WERI-Rb-1 (cell line): ENCODE data around the gene CNOT3.

Experiments
- DNase-seq: peaks from one replicate; pipeline ENCODE4 v3.0.0-alpha.2; 2020
- H3K27ac ChIP-seq: fragments of 250-450 bp; sonication (Bioruptor Pico); 2 replicates; pipeline ENCODE4 v1.5.1; 2020; ENCODE audit warnings: mild to moderate bottlenecking, moderate library complexity
- H3K27me3 ChIP-seq: fragments of 250-450 bp; sonication (Bioruptor Pico); 2 replicates; pipeline ENCODE4 v1.5.1; 2021; ENCODE audit warnings: mild to moderate bottlenecking, low read depth, moderate library complexity; ENCODE audit not compliant: insufficient read depth, severe bottlenecking
- H3K36me3 ChIP-seq: fragments of 250-450 bp; sonication (Bioruptor Pico); 2 replicates; pipeline ENCODE4 v1.5.1; 2020; ENCODE audit warnings: mild to moderate bottlenecking, moderate library complexity
- H3K4me3 ChIP-seq: 2 replicates; pipeline ENCODE4 v1.5.1; 2011; ENCODE audit warnings: low read depth, mild to moderate bottlenecking, control low read depth, low read length
- H3K9me3 ChIP-seq: fragments of 250-450 bp; sonication (Bioruptor Pico); 2 replicates; pipeline ENCODE4 v1.5.1; 2021; ENCODE audit warnings: mild to moderate bottlenecking, moderate library complexity; ENCODE audit not compliant: severe bottlenecking
- CTCF ChIP-seq: IDR thresholded peaks from 2 replicates; pipeline ENCODE4 v1.5.1; 2011; ENCODE audit warnings: low read depth, mild to moderate bottlenecking, control low read depth, inconsistent platforms, low read length

The CNOT3 gene

GRCh38 chr19:54160182-54160811 is 22.7 kb downstream of the CNOT3 start:
- H3K36me3 ChIP-seq: peaks cover 30% of the 10 kb centered on the region
- DNase-seq: no peak
- H3K27ac ChIP-seq: peak overlapping the region; percentile 87

GRCh38 chr19:54160854-54161253 is 23.3 kb downstream of the CNOT3 start:
- peak overlapping the region; percentile 87 for H3K27ac ChIP-seq
- DNase-seq: no peak
- no peak for TF ChIP-seq CTCF

More at GRCh38 chr19:54160182-54160811, 22.7 kb downstream of the CNOT3 start:
- H3K27me3 ChIP-seq: no peaks in the 10 kb centered on the region
- no peaks in the 10 kb centered on the region for H3K9me3 ChIP-seq
- peak overlapping the region; percentile 83 for H3K4me3 ChIP-seq
- no peak for TF ChIP-seq CTCF

GRCh38 chr19:54162241-54162805 is 24.8 kb downstream of the CNOT3 start:
- TF ChIP-seq CTCF: no peak
- peaks cover 10% of the 10 kb centered on the region for H3K36me3 ChIP-seq
- no peak for DNase-seq
- no peak overlapping the region for H3K27ac ChIP-seq
- no peaks in the 10 kb centered on the region for H3K9me3 ChIP-seq
- no peak overlapping the region for H3K4me3 ChIP-seq
- no peaks in the 10 kb centered on the region for H3K27me3 ChIP-seq

More at GRCh38 chr19:54160854-54161253, 23.3 kb downstream of the CNOT3 start:
- peaks cover 25% of the 10 kb centered on the region for H3K36me3 ChIP-seq
- H3K27me3 ChIP-seq: no peaks in the 10 kb centered on the region
- H3K9me3 ChIP-seq: no peaks in the 10 kb centered on the region
- H3K4me3 ChIP-seq: peak overlapping the region; percentile 83

- H3K36me3 ChIP-seq: peaks cover 5% of the 10 kb centered on the region
- TF ChIP-seq CTCF: no peak
- no peaks in the 10 kb centered on the region for H3K9me3 ChIP-seq
- no peak overlapping the region for H3K4me3 ChIP-seq
- no peaks in the 10 kb centered on the region for H3K27me3 ChIP-seq
- no peak for DNase-seq
- no peak overlapping the region for H3K27ac ChIP-seq
Observed at GRCh38 chr19:54162884-54163283, 25.3 kb downstream of the CNOT3 start.

GRCh38 chr19:54164369-54165068 is 27.0 kb downstream of the CNOT3 start:
- H3K27ac ChIP-seq: no peak overlapping the region
- no peaks in the 10 kb centered on the region for H3K9me3 ChIP-seq
- H3K4me3 ChIP-seq: no peak overlapping the region
- TF ChIP-seq CTCF: no peak
- no peak for DNase-seq
- H3K27me3 ChIP-seq: no peaks in the 10 kb centered on the region
- H3K36me3 ChIP-seq: no peaks in the 10 kb centered on the region
